ENCODE results near the gene PPP1R9B.

Gene PPP1R9B

GRCh38 chr17:50117202-50118051 lies 33.0 kb downstream of the PPP1R9B start:
- no peaks in the 10 kb centered on the region for H3K36me3 ChIP-seq (ENCODE audit: control insufficient read depth in 2 of 2, insufficient read depth in 2 of 2, low read length in 2 of 2)
- peaks cover 0 to 8% of the 10 kb centered on the region in 2 donors for H3K27me3 ChIP-seq (ENCODE audit: control insufficient read depth in 1 of 2, insufficient read depth in 2 of 2, low read length in 2 of 2)
- H3K4me1 ChIP-seq (ENCODE audit: control insufficient read depth, insufficient read depth, low read length): peaks cover 37% of the 10 kb centered on the region
- peak overlapping the region in 1 of 2 donors; percentile 55 for H3K4me3 ChIP-seq (ENCODE audit: low read length in 2 of 2)
- peak overlapping the region in 1 of 2 donors; percentile 13 for H3K9ac ChIP-seq (ENCODE audit: low read length in 2 of 2)
- H3K27ac ChIP-seq (ENCODE audit: low read length): peak overlapping the region; percentile 49
- H3K9me3 ChIP-seq (ENCODE audit: control insufficient read depth in 2 of 2, low read length in 2 of 2): no peaks in the 10 kb centered on the region

GRCh38 chr17:50115756-50116155 lies 34.7 kb downstream of the PPP1R9B start:
- no peak overlapping the region for H3K4me3 ChIP-seq (ENCODE audit: low read length in 2 of 2)
- H3K4me1 ChIP-seq (ENCODE audit: control insufficient read depth, insufficient read depth, low read length): peaks cover 52% of the 10 kb centered on the region
- H3K9me3 ChIP-seq (ENCODE audit: control insufficient read depth in 2 of 2, low read length in 2 of 2): no peaks in the 10 kb centered on the region
- no peak overlapping the region for H3K27ac ChIP-seq (ENCODE audit: low read length)
- peaks cover 0 to 8% of the 10 kb centered on the region in 2 donors for H3K27me3 ChIP-seq (ENCODE audit: control insufficient read depth in 1 of 2, insufficient read depth in 2 of 2, low read length in 2 of 2)
- H3K9ac ChIP-seq (ENCODE audit: low read length in 2 of 2): no peak overlapping the region
- H3K36me3 ChIP-seq (ENCODE audit: control insufficient read depth in 2 of 2, insufficient read depth in 2 of 2, low read length in 2 of 2): no peaks in the 10 kb centered on the region

- Histone ChIP-seq H3K27me3 (ENCODE audit: control insufficient read depth in 1 of 2, insufficient read depth in 2 of 2, low read length in 2 of 2) (peaks cover 0 to 8% of the 10 kb centered on the region in 2 donors), H3K9ac (ENCODE audit: low read length in 2 of 2) (peak overlapping the region in 1 of 2 donors; percentile 47), H3K27ac (ENCODE audit: low read length) (no peak overlapping the region), H3K4me3 (ENCODE audit: low read length in 2 of 2) (no peak overlapping the region), H3K4me1 (ENCODE audit: control insufficient read depth, insufficient read depth, low read length) (peaks cover 52% of the 10 kb centered on the region), H3K36me3 (ENCODE audit: control insufficient read depth in 2 of 2, insufficient read depth in 2 of 2, low read length in 2 of 2) (peaks cover 2 to 3% of the 10 kb centered on the region in 2 donors), H3K9me3 (ENCODE audit: control insufficient read depth in 2 of 2, low read length in 2 of 2) (no peaks in the 10 kb centered on the region)
Observed at GRCh38 chr17:50114849-50115357, 35.6 kb downstream of the PPP1R9B start.

- Histone ChIP-seq H3K9me3 (ENCODE audit: control insufficient read depth in 2 of 2, low read length in 2 of 2) (no peaks in the 10 kb centered on the region), H3K36me3 (ENCODE audit: control insufficient read depth in 2 of 2, insufficient read depth in 2 of 2, low read length in 2 of 2) (peaks cover 4% of the 10 kb centered on the region in 2 donors), H3K27ac (ENCODE audit: low read length) (no peak overlapping the region), H3K4me3 (ENCODE audit: low read length in 2 of 2) (no peak overlapping the region), H3K27me3 (ENCODE audit: control insufficient read depth in 1 of 2, insufficient read depth in 2 of 2, low read length in 2 of 2) (peaks cover 0 to 8% of the 10 kb centered on the region in 2 donors), H3K9ac (ENCODE audit: low read length in 2 of 2) (peak overlapping the region in 1 of 2 donors; percentile 47), H3K4me1 (ENCODE audit: control insufficient read depth, insufficient read depth, low read length) (peaks cover 52% of the 10 kb centered on the region)
Observed at GRCh38 chr17:50114401-50114800, 36.1 kb downstream of the PPP1R9B start.

- Histone ChIP-seq H3K9me3 (ENCODE audit: control insufficient read depth in 2 of 2, low read length in 2 of 2) (no peaks in the 10 kb centered on the region), H3K4me1 (ENCODE audit: control insufficient read depth, insufficient read depth, low read length) (peaks cover 52% of the 10 kb centered on the region), H3K27me3 (ENCODE audit: control insufficient read depth in 1 of 2, insufficient read depth in 2 of 2, low read length in 2 of 2) (peaks cover 0 to 8% of the 10 kb centered on the region in 2 donors), H3K36me3 (ENCODE audit: control insufficient read depth in 2 of 2, insufficient read depth in 2 of 2, low read length in 2 of 2) (peaks cover 4 to 9% of the 10 kb centered on the region in 2 donors), H3K4me3 (ENCODE audit: low read length in 2 of 2) (no peak overlapping the region), H3K27ac (ENCODE audit: low read length) (peak overlapping the region; percentile 96), H3K9ac (ENCODE audit: low read length in 2 of 2) (no peak overlapping the region)
Observed at GRCh38 chr17:50113624-50114320, 36.7 kb downstream of the PPP1R9B start.

GRCh38 chr17:50112694-50113093 lies 37.8 kb downstream of the PPP1R9B start:
- Histone ChIP-seq H3K4me3 (ENCODE audit: low read length in 2 of 2) (no peak overlapping the region), H3K9ac (ENCODE audit: low read length in 2 of 2) (peak overlapping the region; percentile 31 to 71), H3K27ac (ENCODE audit: low read length) (peak overlapping the region; percentile 96), H3K4me1 (ENCODE audit: control insufficient read depth, insufficient read depth, low read length) (peaks cover 45% of the 10 kb centered on the region), H3K27me3 (ENCODE audit: control insufficient read depth in 1 of 2, insufficient read depth in 2 of 2, low read length in 2 of 2) (peaks cover 0 to 8% of the 10 kb centered on the region in 2 donors), H3K36me3 (ENCODE audit: control insufficient read depth in 2 of 2, insufficient read depth in 2 of 2, low read length in 2 of 2) (peaks cover 8 to 18% of the 10 kb centered on the region in 2 donors), H3K9me3 (ENCODE audit: control insufficient read depth in 2 of 2, low read length in 2 of 2) (no peaks in the 10 kb centered on the region)

GRCh38 chr17:50111673-50112655 lies 38.5 kb downstream of the PPP1R9B start:
- peaks cover 0 to 8% of the 10 kb centered on the region in 2 donors for H3K27me3 ChIP-seq (ENCODE audit: control insufficient read depth in 1 of 2, insufficient read depth in 2 of 2, low read length in 2 of 2)
- peaks cover 40% of the 10 kb centered on the region for H3K4me1 ChIP-seq (ENCODE audit: control insufficient read depth, insufficient read depth, low read length)
- peaks cover 13 to 21% of the 10 kb centered on the region in 2 donors for H3K36me3 ChIP-seq (ENCODE audit: control insufficient read depth in 2 of 2, insufficient read depth in 2 of 2, low read length in 2 of 2)
- H3K27ac ChIP-seq (ENCODE audit: low read length): peak overlapping the region; percentile 96
- peak overlapping the region; percentile 31 to 71 for H3K9ac ChIP-seq (ENCODE audit: low read length in 2 of 2)
- H3K4me3 ChIP-seq (ENCODE audit: low read length in 2 of 2): peak overlapping the region in 1 of 2 donors; percentile 8
- H3K9me3 ChIP-seq (ENCODE audit: control insufficient read depth in 2 of 2, low read length in 2 of 2): no peaks in the 10 kb centered on the region

GRCh38 chr17:50110591-50111349 lies 39.7 kb downstream of the PPP1R9B start:
- H3K4me1 ChIP-seq (ENCODE audit: control insufficient read depth, insufficient read depth, low read length): peaks cover 40% of the 10 kb centered on the region
- peak overlapping the region in 1 of 2 donors; percentile 15 for H3K4me3 ChIP-seq (ENCODE audit: low read length in 2 of 2)
- no peaks in the 10 kb centered on the region for H3K9me3 ChIP-seq (ENCODE audit: control insufficient read depth in 2 of 2, low read length in 2 of 2)
- peak overlapping the region in 1 of 2 donors; percentile 71 for H3K9ac ChIP-seq (ENCODE audit: low read length in 2 of 2)
- peaks cover 0 to under 1% of the 10 kb centered on the region in 2 donors for H3K27me3 ChIP-seq (ENCODE audit: control insufficient read depth in 1 of 2, insufficient read depth in 2 of 2, low read length in 2 of 2)
- H3K36me3 ChIP-seq (ENCODE audit: control insufficient read depth in 2 of 2, insufficient read depth in 2 of 2, low read length in 2 of 2): peaks cover 23 to 29% of the 10 kb centered on the region in 2 donors
- peak overlapping the region; percentile 96 for H3K27ac ChIP-seq (ENCODE audit: low read length)

- H3K36me3 ChIP-seq (ENCODE audit: control insufficient read depth in 2 of 2, insufficient read depth in 2 of 2, low read length in 2 of 2): peaks cover 28 to 37% of the 10 kb centered on the region in 2 donors
- H3K4me1 ChIP-seq (ENCODE audit: control insufficient read depth, insufficient read depth, low read length): peaks cover 37% of the 10 kb centered on the region
- no peaks in the 10 kb centered on the region for H3K9me3 ChIP-seq (ENCODE audit: control insufficient read depth in 2 of 2, low read length in 2 of 2)
- H3K27me3 ChIP-seq (ENCODE audit: control insufficient read depth in 1 of 2, insufficient read depth in 2 of 2, low read length in 2 of 2): no peaks in the 10 kb centered on the region
- H3K9ac ChIP-seq (ENCODE audit: low read length in 2 of 2): no peak overlapping the region
- H3K4me3 ChIP-seq (ENCODE audit: low read length in 2 of 2): no peak overlapping the region
- peak overlapping the region; percentile 96 for H3K27ac ChIP-seq (ENCODE audit: low read length)
Observed at GRCh38 chr17:50109785-50110184, 40.7 kb downstream of the PPP1R9B start.

All from stomach smooth muscle (tissue), 2 donors.